GM12892 (cell line): ENCODE data around the gene AVL9.

Experiments
- POLR2A ChIP-seq: IDR thresholded peaks from 2 replicates; pipeline ENCODE4 v1.6.1; 2011; ENCODE audit warnings: low read depth, low read length, control low read depth
- POLR2AphosphoS5 ChIP-seq: IDR thresholded peaks from 2 replicates; pipeline ENCODE4 v1.6.1; 2011; ENCODE audit warnings: low read depth, low read length, control low read depth
- TAF1 ChIP-seq: IDR thresholded peaks from 2 replicates; pipeline ENCODE4 v1.6.1; 2011; ENCODE audit warnings: low read depth, mild to moderate bottlenecking, control low read depth, low read length, borderline replicate concordance

GRCh38 chr7:32618470-32618869 is 123.2 kb downstream of the AVL9 start:
- TF ChIP-seq TAF1 (no peak), POLR2A (no peak), POLR2AphosphoS5 (no peak)
